Dermis microvascular lymphatic vessel endothelial cell (primary cell): ENCODE results near the gene HADH. TPM values are rescaled to one million over a fixed set of nuclear protein-coding genes. Genes with fewer than 3 reads are reported as not detected.
"Not testable (repeated sequence)": the region's sequence is repeated elsewhere in the genome, so short reads cannot be mapped to it uniquely, and the experiment has no call there.

Source experiments
- DNase-seq, 2 donors: peaks; one replicate each; pipeline versions ENCODE4 v3.0.0 to v3.0.0-alpha.2; 2010; ENCODE audit warnings: low read depth in 2 of 2
- total RNA-seq: library from RNA; depleted of rRNA; stranded (reverse); fragments of >200 nt; gene quantifications from 2 replicates; pipeline ENCODE4 v1.2.1, GENCODE V29; 2014

Gene HADH
- total RNA-seq, 1 donor from 2014 or later: 7.3 TPM

- DNase-seq: no peak
Measured at GRCh38 chr4:108031427-108032083, 41.9 kb downstream of the HADH start.

GRCh38 chr4:108033348-108033747, 43.7 kb downstream of the HADH start:
- no peak for DNase-seq

GRCh38 chr4:108034565-108034964, 44.9 kb downstream of the HADH start:
- no peak for DNase-seq

GRCh38 chr4:108035691-108036090, 46.0 kb downstream of the HADH start:
- DNase-seq: no peak

GRCh38 chr4:108036213-108036612, 46.5 kb downstream of the HADH start:
- no peak for DNase-seq

- no peak for DNase-seq
Measured at GRCh38 chr4:108037884-108038283, 48.2 kb downstream of the HADH start.

- DNase-seq: no peak
Measured at GRCh38 chr4:108042927-108043326, 53.2 kb downstream of the HADH start.

- DNase-seq: no peak
Measured at GRCh38 chr4:108043526-108043925, 53.8 kb downstream of the HADH start.

GRCh38 chr4:108044951-108045686, 55.4 kb downstream of the HADH start:
- no peak for DNase-seq

- DNase-seq: no peak
Measured at GRCh38 chr4:108045687-108046024, 56.0 kb downstream of the HADH start.

- DNase-seq: no peak
Measured at GRCh38 chr4:108047199-108047598, 57.5 kb downstream of the HADH start.

- no peak for DNase-seq
Measured at GRCh38 chr4:108048157-108048556, 58.5 kb downstream of the HADH start.

- no peak for DNase-seq
Measured at GRCh38 chr4:108048997-108049396, 59.3 kb downstream of the HADH start.

GRCh38 chr4:108049406-108049805, 59.7 kb downstream of the HADH start:
- no peak for DNase-seq

GRCh38 chr4:108050166-108051111, 60.8 kb downstream of the HADH start:
- DNase-seq: not testable (repeated sequence)

GRCh38 chr4:108051343-108051742, 61.7 kb downstream of the HADH start:
- DNase-seq: no peak

- no peak for DNase-seq
Measured at GRCh38 chr4:108052558-108053120, 63.0 kb downstream of the HADH start.

- no peak for DNase-seq
Measured at GRCh38 chr4:108053251-108053711, 63.6 kb downstream of the HADH start.

- no peak for DNase-seq
Measured at GRCh38 chr4:108054025-108054638, 64.4 kb downstream of the HADH start.

- DNase-seq: no peak
Measured at GRCh38 chr4:108055787-108056186, 66.1 kb downstream of the HADH start.

GRCh38 chr4:108056418-108056817, 66.7 kb downstream of the HADH start:
- DNase-seq: no peak
